Stomach smooth muscle (tissue), 2 donors: ENCODE results near the gene MAPK8IP2.

ENCODE experiments used
- H3K27ac ChIP-seq: one replicate; pipeline ENCODE4 v1.7.0; 2013; ENCODE audit warnings: mild to moderate bottlenecking, low read length, inconsistent platforms
- H3K27me3 ChIP-seq, 2 donors: one replicate each; pipeline ENCODE4 v1.7.0; 2013; ENCODE audit warnings: low read length in 2 of 2; ENCODE audit not compliant: insufficient read depth in 2 of 2, control insufficient read depth in 1 of 2
- H3K36me3 ChIP-seq, 2 donors: one replicate each; pipeline ENCODE4 v1.7.0; 2013; ENCODE audit warnings: low read length in 2 of 2; ENCODE audit not compliant: control insufficient read depth in 2 of 2, insufficient read depth in 2 of 2
- H3K4me1 ChIP-seq: one replicate; pipeline ENCODE4 v1.7.0; 2013; ENCODE audit warnings: low read length; ENCODE audit not compliant: control insufficient read depth, insufficient read depth
- H3K4me3 ChIP-seq, 2 donors: one replicate each; pipeline ENCODE4 v1.7.0; 2013; ENCODE audit warnings: low read length in 2 of 2
- H3K9ac ChIP-seq, 2 donors: one replicate each; pipeline ENCODE4 v1.7.0; 2013; ENCODE audit warnings: low read length in 2 of 2, mild to moderate bottlenecking in 1 of 2
- H3K9me3 ChIP-seq, 2 donors: one replicate each; pipeline ENCODE4 v1.7.0; 2013; ENCODE audit warnings: low read length in 2 of 2; ENCODE audit not compliant: control insufficient read depth in 2 of 2
- donor health status: healthy.
- donor health status: Pancreatic carcinoma.

MAPK8IP2 gene

DNA sequence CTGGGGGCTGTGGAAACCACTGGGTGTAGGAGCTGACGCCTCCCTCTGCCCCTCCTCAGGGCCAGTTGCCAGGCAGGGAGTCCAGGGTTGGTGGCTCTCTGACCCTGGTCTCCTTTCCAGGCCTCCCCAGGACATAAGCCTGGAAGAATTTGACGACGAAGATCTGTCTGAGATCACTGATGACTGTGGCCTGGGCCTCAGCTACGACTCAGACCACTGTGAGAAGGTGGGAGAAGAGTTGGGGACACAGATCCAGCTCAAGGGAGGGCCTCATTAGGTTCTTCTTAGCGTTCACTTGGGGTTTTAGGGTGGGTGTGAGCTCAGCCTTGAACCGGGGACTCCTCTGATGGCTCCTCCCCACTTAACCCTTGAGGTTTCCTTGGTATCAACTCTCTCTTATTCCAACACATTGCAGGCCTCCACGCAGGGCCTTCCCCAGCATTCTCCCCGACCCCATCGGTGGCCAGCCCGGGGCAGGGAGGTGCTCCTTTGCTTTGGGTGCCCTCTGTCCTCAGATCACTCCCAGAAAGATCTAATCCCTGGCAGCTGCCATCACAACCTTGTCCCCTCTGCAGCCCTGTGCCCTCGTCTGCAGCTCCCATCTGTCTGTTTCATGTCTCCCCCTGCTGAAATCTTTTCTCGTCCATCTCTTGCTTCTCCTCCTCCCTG, 1.2 kb downstream of the MAPK8IP2 start:
- H3K4me1 ChIP-seq, result peaks cover 10% of the 10 kb centered on the region
- no peak overlapping the region for H3K9ac ChIP-seq
- no peak overlapping the region for H3K27ac ChIP-seq
- H3K27me3 ChIP-seq, result peaks cover 33 to 59% of the 10 kb centered on the region in 2 donors
- no peaks in the 10 kb centered on the region for H3K9me3 ChIP-seq
- H3K4me3 ChIP-seq, result no peak overlapping the region
- no peaks in the 10 kb centered on the region for H3K36me3 ChIP-seq

DNA sequence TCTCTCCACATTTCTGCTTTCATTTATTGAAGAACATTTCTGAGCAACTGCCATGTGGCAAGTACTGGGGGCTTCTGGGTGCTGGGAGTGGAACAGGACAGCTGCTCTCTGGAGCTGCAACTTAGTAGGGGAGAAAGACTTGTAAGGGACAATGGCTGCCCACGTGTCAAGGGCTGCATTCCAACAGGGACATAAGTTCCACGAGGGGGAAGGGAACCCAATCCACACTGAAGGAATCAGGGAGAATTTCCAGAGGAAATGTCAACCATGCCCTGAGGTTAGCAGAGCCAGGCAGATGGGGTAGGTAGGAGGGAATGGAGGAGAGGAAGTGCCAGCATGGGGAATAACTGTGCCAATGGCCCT, 1.7 kb downstream of the MAPK8IP2 start:
- Histone ChIP-seq H3K9ac (no peak overlapping the region), H3K27ac (no peak overlapping the region), H3K9me3 (no peaks in the 10 kb centered on the region), H3K36me3 (no peaks in the 10 kb centered on the region), H3K27me3 (peaks cover 36 to 58% of the 10 kb centered on the region in 2 donors), H3K4me1 (peaks cover 10% of the 10 kb centered on the region), H3K4me3 (no peak overlapping the region)

DNA sequence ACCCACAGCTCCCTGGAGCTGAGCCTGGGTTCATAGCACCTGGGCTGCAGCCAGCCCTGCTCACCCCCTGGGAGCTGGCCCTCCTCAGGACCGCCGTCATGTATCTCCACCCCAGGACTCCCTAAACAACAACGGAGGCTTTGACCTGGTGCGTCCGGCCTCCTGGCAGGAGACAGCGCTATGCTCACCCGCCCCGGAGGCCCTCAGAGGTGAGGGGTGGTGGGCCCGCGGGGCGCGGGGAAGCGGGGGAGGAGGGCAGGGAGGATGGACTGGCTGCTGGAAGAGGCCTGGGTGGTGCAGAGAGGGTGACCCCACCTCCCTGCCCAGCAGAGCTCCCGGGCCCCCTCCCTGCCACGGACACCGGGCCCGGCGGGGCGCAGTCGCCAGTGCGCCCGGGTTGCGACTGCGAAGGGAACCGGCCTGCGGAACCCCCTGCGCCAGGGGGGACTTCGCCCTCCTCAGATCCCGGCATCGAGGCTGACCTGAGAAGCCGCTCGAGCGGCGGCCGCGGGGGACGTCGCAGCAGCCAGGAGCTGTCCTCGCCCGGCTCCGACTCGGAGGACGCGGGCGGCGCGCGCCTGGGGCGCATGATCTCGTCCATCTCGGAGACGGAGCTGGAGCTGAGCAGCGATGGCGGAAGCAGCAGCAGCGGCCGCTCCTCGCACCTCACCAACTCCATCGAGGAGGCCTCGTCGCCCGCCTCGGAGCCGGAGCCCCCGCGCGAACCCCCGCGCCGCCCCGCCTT, 3.1 kb downstream of the MAPK8IP2 start:
- no peak overlapping the region for H3K27ac ChIP-seq
- no peaks in the 10 kb centered on the region for H3K9me3 ChIP-seq
- H3K9ac ChIP-seq, result no peak overlapping the region
- H3K4me3 ChIP-seq, result no peak overlapping the region
- H3K27me3 ChIP-seq, result peaks cover 35 to 52% of the 10 kb centered on the region in 2 donors
- peaks cover 10% of the 10 kb centered on the region for H3K4me1 ChIP-seq
- no peaks in the 10 kb centered on the region for H3K36me3 ChIP-seq

DNA sequence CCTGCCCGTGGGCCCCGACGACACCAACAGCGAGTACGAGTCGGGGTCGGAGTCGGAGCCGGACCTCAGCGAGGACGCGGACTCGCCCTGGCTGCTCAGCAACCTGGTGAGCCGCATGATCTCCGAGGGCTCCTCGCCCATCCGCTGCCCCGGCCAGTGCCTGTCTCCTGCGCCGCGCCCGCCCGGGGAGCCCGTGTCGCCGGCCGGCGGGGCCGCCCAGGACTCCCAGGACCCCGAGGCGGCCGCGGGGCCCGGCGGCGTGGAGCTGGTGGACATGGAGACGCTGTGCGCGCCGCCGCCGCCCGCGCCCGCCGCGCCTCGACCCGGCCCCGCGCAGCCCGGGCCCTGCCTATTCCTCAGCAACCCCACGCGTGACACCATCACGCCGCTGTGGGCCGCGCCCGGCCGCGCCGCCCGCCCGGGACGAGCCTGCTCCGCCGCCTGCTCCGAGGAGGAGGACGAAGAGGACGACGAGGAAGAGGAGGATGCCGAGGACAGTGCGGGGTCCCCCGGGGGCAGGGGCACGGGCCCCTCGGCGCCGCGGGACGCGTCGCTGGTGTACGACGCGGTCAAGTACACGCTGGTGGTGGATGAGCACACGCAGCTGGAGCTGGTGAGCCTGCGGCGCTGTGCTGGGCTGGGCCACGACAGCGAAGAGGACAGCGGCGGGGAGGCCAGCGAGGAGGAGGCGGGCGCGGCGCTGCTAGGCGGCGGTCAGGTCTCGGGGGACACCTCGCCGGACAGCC, 3.8 kb downstream of the MAPK8IP2 start:
- peaks cover 34 to 53% of the 10 kb centered on the region in 2 donors for H3K27me3 ChIP-seq
- peaks cover 10% of the 10 kb centered on the region for H3K4me1 ChIP-seq
- H3K9me3 ChIP-seq, result no peaks in the 10 kb centered on the region
- no peaks in the 10 kb centered on the region for H3K36me3 ChIP-seq
- H3K27ac ChIP-seq, result no peak overlapping the region
- no peak overlapping the region for H3K4me3 ChIP-seq
- H3K9ac ChIP-seq, result no peak overlapping the region

DNA sequence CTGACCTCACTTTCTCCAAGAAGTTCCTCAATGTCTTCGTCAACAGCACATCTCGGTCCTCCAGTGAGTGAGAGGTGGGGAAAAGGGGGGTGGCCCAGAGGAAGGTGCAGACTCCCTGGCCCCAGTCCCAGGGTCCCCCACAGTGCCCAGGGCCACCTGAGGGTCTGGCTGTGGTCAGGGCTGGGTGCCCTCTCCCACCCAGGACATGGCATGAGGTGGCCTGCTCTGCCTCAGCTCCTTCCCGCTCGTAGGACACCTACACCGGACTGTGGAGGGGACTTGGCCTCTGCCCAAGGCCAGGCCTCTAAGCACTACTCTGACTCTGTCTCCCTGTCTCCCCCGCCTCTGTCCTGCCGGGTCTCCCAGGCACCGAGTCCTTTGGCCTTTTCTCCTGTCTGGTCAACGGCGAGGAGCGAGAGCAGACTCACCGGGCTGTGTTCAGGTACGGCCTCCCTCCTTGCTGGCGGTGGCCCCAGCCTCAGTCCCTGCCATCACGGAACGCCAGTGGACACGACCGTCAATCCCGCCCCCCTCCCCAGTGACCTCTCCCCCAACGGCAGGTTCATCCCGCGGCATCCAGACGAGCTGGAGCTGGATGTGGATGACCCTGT, 4.5 kb downstream of the MAPK8IP2 start:
- H3K27ac ChIP-seq, result no peak overlapping the region
- no peaks in the 10 kb centered on the region for H3K9me3 ChIP-seq
- peaks cover 31 to 51% of the 10 kb centered on the region in 2 donors for H3K27me3 ChIP-seq
- peaks cover 6% of the 10 kb centered on the region for H3K4me1 ChIP-seq
- H3K36me3 ChIP-seq, result no peaks in the 10 kb centered on the region
- no peak overlapping the region for H3K9ac ChIP-seq
- H3K4me3 ChIP-seq, result no peak overlapping the region

DNA sequence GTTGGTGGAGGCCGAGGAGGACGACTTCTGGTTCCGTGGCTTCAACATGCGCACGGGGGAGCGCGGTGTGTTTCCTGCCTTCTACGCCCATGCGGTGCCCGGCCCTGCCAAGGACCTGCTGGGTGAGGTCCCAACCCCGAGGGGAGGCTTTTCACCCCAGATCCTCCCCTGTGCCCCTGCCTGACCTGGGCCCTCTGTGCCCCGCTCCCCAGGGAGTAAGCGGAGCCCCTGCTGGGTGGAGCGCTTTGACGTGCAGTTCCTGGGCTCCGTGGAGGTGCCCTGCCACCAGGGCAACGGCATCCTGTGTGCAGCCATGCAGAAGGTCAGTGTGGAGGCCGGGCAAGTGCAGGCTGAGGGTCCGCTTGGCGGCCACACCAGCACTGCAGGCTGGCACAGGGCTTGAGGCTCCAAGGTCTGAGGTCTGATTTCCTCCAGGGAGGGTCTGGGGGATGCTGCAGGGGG, 5.1 kb downstream of the MAPK8IP2 start:
- peaks cover 4% of the 10 kb centered on the region for H3K4me1 ChIP-seq
- no peaks in the 10 kb centered on the region for H3K9me3 ChIP-seq
- H3K4me3 ChIP-seq, result no peak overlapping the region
- peaks cover 36 to 50% of the 10 kb centered on the region in 2 donors for H3K27me3 ChIP-seq
- no peaks in the 10 kb centered on the region for H3K36me3 ChIP-seq
- no peak overlapping the region for H3K9ac ChIP-seq
- H3K27ac ChIP-seq, result no peak overlapping the region

DNA sequence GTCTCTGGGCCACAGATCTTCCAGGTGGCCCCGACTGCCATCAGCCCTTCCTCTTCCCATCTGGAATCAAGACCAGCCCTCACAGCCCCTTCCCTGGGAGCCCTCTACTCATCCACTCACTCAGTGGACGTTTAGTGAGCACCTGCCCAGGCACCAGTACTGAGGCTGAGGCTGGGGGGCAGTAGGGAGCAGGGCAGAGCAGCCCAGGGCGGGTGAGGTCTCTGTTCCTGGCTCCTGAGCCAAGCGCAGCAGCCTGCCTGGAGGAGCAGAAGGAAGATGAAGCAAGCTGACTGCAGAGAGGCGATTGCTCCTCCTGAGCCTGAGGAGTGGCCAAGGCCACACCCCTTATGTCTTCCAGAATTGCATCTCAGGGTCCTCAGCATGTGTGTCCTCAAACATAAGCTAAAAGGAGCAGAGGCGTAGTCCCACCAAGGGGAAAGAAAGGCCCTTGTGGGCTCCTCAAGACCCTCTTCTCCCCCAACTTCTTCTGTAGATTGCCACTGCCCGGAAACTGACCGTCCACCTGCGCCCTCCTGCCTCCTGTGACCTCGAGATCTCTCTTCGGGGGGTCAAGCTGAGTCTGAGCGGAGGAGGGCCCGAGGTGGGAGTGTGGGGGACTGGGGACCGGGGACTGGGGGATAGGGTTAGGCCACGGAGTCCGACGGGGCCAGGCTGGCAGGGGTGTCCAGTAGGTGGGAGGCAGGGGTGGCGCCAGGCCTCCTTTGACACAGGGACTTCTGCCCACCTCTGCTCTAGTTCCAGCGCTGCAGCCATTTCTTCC, 5.8 kb downstream of the MAPK8IP2 start:
- no peak overlapping the region for H3K4me3 ChIP-seq
- H3K36me3 ChIP-seq, result no peaks in the 10 kb centered on the region
- H3K27ac ChIP-seq, result no peak overlapping the region
- H3K4me1 ChIP-seq, result no peaks in the 10 kb centered on the region
- no peaks in the 10 kb centered on the region for H3K9me3 ChIP-seq
- H3K9ac ChIP-seq, result no peak overlapping the region
- H3K27me3 ChIP-seq, result peaks cover 34 to 47% of the 10 kb centered on the region in 2 donors

DNA sequence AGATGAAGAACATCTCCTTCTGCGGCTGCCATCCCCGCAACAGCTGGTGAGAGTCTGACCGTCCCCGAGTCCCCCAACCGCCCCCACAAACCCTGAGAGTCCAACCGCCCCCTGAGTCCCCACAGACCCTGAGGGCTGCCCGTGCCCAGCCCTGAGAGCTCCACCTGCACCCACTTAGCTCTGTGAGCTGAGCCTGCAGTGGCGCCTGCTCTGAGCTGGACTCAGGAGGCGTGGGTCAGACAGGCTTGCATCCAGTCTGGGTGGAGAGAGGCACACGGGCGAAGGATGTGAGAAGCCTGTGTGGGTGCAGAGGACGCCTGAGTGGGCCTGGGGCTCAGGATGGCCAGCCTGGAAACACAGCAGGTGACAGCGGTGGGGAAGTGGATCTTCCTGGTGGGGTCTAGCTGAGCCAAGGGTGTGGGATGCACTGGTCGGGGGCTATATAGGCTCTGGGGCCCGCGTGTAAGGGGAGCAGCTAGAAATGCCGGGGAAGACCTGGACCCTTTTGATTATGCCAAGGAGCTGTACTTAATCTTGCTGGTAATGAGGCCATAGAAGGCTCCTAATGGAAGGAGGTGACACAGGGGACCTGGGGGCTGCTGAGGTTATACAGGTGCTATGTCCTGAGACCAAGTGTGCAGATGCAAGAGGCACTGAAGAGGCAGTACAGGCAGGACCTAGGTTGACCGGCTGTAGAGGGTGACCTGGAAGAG, 6.5 kb downstream of the MAPK8IP2 start:
- no peaks in the 10 kb centered on the region for H3K9me3 ChIP-seq
- H3K36me3 ChIP-seq, result no peaks in the 10 kb centered on the region
- H3K4me3 ChIP-seq, result no peak overlapping the region
- no peak overlapping the region for H3K27ac ChIP-seq
- no peaks in the 10 kb centered on the region for H3K4me1 ChIP-seq
- peaks cover 28 to 45% of the 10 kb centered on the region in 2 donors for H3K27me3 ChIP-seq
- no peak overlapping the region for H3K9ac ChIP-seq

DNA sequence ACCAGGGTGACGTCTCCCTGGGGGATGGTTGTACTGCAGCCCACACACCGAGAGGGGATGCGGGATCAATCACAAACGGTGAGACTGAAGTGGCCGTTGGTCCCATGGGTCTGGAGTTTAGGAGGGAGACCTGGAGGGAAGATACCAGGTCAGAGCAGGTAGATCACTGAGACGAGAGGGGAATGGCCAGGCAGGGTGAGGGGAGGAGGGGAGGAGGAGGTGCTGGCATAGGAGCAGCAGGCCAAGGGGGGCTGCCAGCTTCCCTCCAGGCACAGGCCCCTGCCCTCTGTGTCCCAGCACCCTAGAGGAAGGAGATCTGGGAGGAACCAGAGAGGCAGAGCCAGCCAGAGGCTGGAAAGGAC, 7.0 kb downstream of the MAPK8IP2 start:
- Histone ChIP-seq H3K4me1 (no peaks in the 10 kb centered on the region), H3K27me3 (peaks cover 27 to 40% of the 10 kb centered on the region in 2 donors), H3K27ac (no peak overlapping the region), H3K4me3 (no peak overlapping the region), H3K36me3 (no peaks in the 10 kb centered on the region), H3K9ac (no peak overlapping the region), H3K9me3 (no peaks in the 10 kb centered on the region)
